Psoas muscle (tissue), 8 donors: ENCODE results near the gene VWF. TPM values are rescaled to one million over a fixed set of nuclear protein-coding genes. Genes with fewer than 3 reads are reported as not detected.

Experiments used
- ATAC-seq, 4 donors: fragments of 200-7000 bp; cut with Tn5 transposase; one replicate each; pipeline ENCODE4 v1.9.1; 2020; ENCODE audit warnings: moderate library complexity in 3 of 4, mild to moderate bottlenecking in 2 of 4
- DNase-seq, 2 donors: peaks; one replicate each; pipeline ENCODE4 v3.0.0-alpha.2; 2020
- H3K27ac ChIP-seq: fragments of 200-600 bp; one replicate; pipeline ENCODE4 v1.8.0; 2022
- H3K27me3 ChIP-seq, 3 donors: fragments of 200-600 bp in 1 of 3; one replicate each; pipeline versions ENCODE4 v1.6.1 to v1.8.0; 2013 to 2022; ENCODE audit warnings: low read length in 2 of 3, mild to moderate bottlenecking in 2 of 3, moderate library complexity in 1 of 3; ENCODE audit not compliant: insufficient read depth in 3 of 3
- H3K36me3 ChIP-seq, 2 donors: fragments of 200-600 bp in 1 of 2; one replicate each; pipeline versions ENCODE4 v1.6.1 to v1.8.0; 2013 to 2022; ENCODE audit warnings: low read depth in 1 of 2, mild to moderate bottlenecking in 1 of 2, moderate library complexity in 1 of 2; ENCODE audit not compliant: insufficient read depth in 1 of 2
- H3K4me1 ChIP-seq: fragments of 200-600 bp; one replicate; pipeline ENCODE4 v1.8.0; 2022
- H3K4me3 ChIP-seq: fragments of 200-600 bp; one replicate; pipeline ENCODE4 v1.8.0; 2022; ENCODE audit warnings: mild to moderate bottlenecking
- H3K9me3 ChIP-seq: fragments of 200-600 bp; one replicate; pipeline ENCODE4 v1.8.0; 2022
- CTCF ChIP-seq: fragments of 200-600 bp; IDR thresholded peaks from one replicate; pipeline ENCODE4 v1.8.0; 2022; ENCODE audit warnings: antibody characterized with exemption
- WGBS, 3 donors: extraction: QIAGEN DNeasy Blood & Tissue Kit; methylation state at CpG; one replicate each; pipeline versions ENCODE4 v1.1.6 to v1.1.7; 2013; 5-methylcytosine and 5-hydroxymethylcytosine counted together
- intact Hi-C, 2 donors: fragments of 100-400 bp; cut with DNase I; formaldehyde crosslinking; loops; one replicate each; pipeline versions ENCODE4 v1.11.0 to v1.14.2; 2022
- polyA plus RNA-seq, 3 donors: library from polyadenylated mRNA; stranded (reverse); fragments of 200-250 nt; gene quantifications; one replicate each; pipeline ENCODE4 v1.2.3, GENCODE V29; 2013
- total RNA-seq, 4 donors: library from RNA; stranded (reverse); fragmentation: NEBNext Ultra II Directional in 2 of 4; extraction: Animal tissue kit (Norgen Biotek cat#: 25700) in 2 of 4; gene quantifications; one replicate each; pipeline versions ENCODE4 v1.2.1 to v1.2.4, GENCODE V29; 2021 to 2023
- donor health status: healthy with polysubstance abuse.
- donor health status: DM: no; HTN: no; CAD: no; lungs with moderate emphysema.
- donor health status: Bipolar disorder and iron deficiency.
- donor health status: healthy.
- donor health status: DM: yes; HTN: yes; CAD: no.
- donor health status: DM: no; HTN: no; CAD: no.
- donor health status: DM: no; HTN: no; CAD: no.
- donor health status: DM: yes; HTN: yes; CAD: no.

The VWF gene
- total and polyA plus RNA-seq, 7 donors: 49.6 to 206 (median 122) TPM

DNA sequence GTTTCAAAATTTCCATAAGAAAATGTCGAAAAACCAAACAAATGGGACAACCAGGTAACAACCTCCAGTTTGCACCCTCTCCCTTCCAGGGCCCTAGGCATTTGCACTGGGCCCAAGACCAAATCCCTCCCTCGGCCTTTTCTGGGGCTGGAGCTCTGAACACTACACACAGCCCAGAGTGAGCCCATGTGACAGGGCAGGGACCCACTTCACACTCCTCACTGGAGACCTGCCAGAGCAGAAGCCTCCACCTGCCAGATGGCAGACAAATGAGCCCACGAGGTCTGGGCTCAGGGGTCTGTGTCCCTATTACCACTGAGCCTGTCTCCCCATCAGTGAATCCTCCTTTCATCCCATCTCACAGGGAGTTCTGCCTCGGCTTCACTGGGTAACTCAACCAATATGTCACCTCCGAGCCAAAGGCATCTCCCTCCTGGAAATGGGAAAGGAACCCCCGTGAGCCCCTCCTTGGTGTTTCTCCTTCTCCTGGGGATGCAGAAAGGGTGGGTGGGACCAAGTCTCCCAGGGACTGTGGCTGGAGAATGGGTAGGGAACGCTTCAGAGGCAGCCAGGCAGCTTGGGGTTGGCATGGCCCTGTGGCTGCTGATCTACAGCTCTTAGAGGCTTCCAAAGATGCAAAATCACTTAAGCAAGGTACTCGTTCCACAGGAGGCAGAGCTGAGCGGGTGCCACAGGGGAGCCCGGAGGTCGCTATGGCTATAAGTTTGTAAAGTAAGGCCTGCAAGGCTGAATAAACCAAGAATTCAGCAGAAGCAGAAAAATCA lies 10.6 kb downstream of the VWF start:
- 68 to 74% (median 69%) methylated on average over 11 of the region's 11 CpGs for whole genome bisulfite sequencing, 3 donors
- no peaks in the 10 kb centered on the region for H3K36me3 ChIP-seq
- no peaks in the 10 kb centered on the region for H3K27me3 ChIP-seq
- no peak overlapping the region for H3K4me3 ChIP-seq
- TF ChIP-seq CTCF: no peak
- H3K27ac ChIP-seq: peak overlapping the region; percentile 10
- DNase-seq: no peak
- ATAC-seq: no peak
- H3K9me3 ChIP-seq: no peaks in the 10 kb centered on the region
- no peaks in the 10 kb centered on the region for H3K4me1 ChIP-seq
- intact Hi-C loops: no loop called here

DNA sequence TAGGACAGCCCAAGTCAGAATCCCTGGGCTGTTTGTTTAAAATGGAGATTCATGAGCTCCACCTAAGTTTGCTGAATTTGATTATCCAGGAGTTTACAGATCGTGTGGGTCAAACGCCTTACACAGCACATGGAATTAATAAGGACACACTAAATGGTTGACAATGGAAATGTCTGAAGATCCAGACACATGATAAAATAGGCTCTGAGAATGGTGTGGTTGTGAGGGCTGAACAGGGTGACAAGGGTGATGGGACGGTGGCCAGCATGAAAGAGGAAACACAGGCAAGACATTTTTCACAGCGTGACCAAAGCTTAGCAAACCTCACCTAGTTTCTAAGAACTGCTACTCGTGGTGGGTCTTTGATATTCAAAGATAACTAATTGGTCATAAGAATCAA lies 12.5 kb downstream of the VWF start:
- H3K27me3 ChIP-seq: no peaks in the 10 kb centered on the region
- H3K9me3 ChIP-seq: no peaks in the 10 kb centered on the region
- H3K4me3 ChIP-seq: no peak overlapping the region
- H3K4me1 ChIP-seq: no peaks in the 10 kb centered on the region
- WGBS, 3 donors: 61 to 65% (median 64%) methylated on average over 5 of the region's 5 CpGs
- no peaks in the 10 kb centered on the region for H3K36me3 ChIP-seq
- intact Hi-C loops: no loop called here
- DNase-seq (no peak), ATAC-seq (no peak)
- no peak overlapping the region for H3K27ac ChIP-seq
- TF ChIP-seq CTCF: no peak

DNA sequence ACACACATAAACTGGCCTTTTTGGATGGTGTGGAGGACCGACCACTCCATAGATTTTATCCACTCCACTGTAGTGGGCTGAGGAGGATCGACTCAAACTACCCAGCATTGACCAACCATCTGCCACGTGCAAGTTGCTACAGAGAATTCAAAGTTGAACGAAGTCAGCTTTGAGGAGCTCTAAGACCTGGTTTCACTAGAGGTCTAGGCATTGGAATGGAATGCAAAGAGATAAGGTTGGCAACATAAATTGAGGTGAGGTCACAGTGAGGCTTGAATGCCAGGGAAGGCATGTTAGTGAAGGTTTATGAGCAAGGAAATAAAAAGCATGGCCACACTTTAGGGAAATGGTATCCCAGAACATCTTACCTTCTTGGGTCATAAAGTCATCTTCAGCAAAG lies 14.5 kb downstream of the VWF start:
- Histone ChIP-seq H3K4me3 (no peak overlapping the region), H3K9me3 (no peaks in the 10 kb centered on the region), H3K27ac (no peak overlapping the region), H3K36me3 (no peaks in the 10 kb centered on the region), H3K27me3 (no peaks in the 10 kb centered on the region), H3K4me1 (no peaks in the 10 kb centered on the region)
- no peak for DNase-seq
- intact Hi-C loops: no loop called here
- 91 to 95% (median 93%) methylated on average over 4 of the region's 4 CpGs for WGBS, 3 donors
- TF ChIP-seq CTCF: no peak
- ATAC-seq: no peak

DNA sequence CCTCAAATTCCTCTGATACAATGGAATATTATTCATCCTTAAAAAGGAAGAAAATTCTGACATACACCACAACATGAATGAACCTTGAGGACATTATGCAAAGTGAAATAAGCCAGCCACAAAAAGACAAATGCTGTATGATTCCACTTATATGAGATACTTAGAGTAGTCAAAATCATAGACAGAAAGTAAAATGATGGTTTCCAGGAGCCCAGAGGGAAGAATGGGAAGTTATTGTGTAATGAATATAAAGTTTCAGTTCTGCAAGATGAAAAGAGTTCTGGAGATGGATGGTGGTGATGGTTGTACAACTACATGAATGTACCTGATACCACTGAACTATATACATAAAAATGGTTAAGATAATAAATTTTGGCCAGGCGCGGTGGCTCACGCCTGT lies 18.3 kb downstream of the VWF start:
- H3K4me3 ChIP-seq: no peak overlapping the region
- no peak for TF ChIP-seq CTCF
- H3K27ac ChIP-seq: no peak overlapping the region
- intact Hi-C loops: no loop called here
- H3K9me3 ChIP-seq: no peaks in the 10 kb centered on the region
- H3K27me3 ChIP-seq: no peaks in the 10 kb centered on the region
- WGBS, 3 donors: 91 to 97% (median 92%) methylated on average over 3 of the region's 3 CpGs
- no peak for ATAC-seq
- no peaks in the 10 kb centered on the region for H3K4me1 ChIP-seq
- H3K36me3 ChIP-seq: no peaks in the 10 kb centered on the region
- no peak for DNase-seq

DNA sequence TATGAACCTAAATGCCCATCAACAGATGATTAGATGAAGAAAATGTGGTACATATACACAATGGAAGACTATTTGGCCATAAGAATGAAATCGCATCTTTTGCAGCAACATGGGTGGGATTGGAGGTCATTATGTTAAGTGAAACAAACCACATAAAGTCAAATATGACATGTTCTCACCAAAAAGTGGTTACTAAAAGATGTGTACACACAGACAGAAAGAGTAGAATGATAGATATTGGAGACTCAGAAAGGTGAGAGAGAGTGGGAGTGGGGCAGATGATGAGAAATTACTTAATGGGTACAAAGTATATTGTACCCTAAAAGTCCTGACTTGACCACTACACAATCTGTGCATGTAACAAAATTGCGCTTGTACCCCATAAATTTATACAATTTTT lies 19.6 kb downstream of the VWF start:
- Histone ChIP-seq H3K4me3 (no peak overlapping the region), H3K36me3 (no peaks in the 10 kb centered on the region), H3K27ac (no peak overlapping the region), H3K4me1 (no peaks in the 10 kb centered on the region), H3K9me3 (no peaks in the 10 kb centered on the region), H3K27me3 (no peaks in the 10 kb centered on the region)
- intact Hi-C loops: no loop called here
- ATAC-seq (no peak), DNase-seq (no peak)
- no peak for TF ChIP-seq CTCF
- WGBS, 3 donors: 94 to 99% (median 97%) methylated on average over 2 of the region's 2 CpGs
